CD4-positive, alpha-beta T cell treated with Interleukin-1 beta for 1 hour (primary cell): ENCODE results near the gene PDE4D.
"Not testable (repeated sequence)": the region's sequence is repeated elsewhere in the genome, so short reads cannot be mapped to it uniquely, and the experiment has no call there.

Experiments used
- DNase-seq, 2 donors: peaks; one replicate each; pipeline ENCODE4 v3.0.0-alpha.2; 2020 to 2022

The PDE4D gene

DNA sequence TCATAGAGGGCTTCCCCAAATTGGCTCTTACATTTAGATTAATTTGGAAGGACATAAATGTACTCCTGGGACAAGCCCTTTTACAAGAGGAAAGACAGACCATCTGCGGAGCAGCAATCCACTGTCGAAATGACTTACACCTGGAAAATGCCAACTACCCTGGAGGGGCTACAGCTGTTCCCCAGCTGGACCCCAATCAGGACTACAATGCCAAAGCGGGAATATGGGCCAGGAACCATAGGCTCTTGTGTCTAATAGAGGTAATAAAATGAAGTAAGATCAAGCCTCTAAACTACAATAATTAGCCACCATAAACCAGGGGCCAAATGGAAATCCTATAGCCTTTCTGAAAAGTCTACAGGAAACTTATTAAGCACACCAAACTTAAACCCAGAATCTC is 581.3 kb downstream of the PDE4D start:
- no peak for DNase-seq

DNA sequence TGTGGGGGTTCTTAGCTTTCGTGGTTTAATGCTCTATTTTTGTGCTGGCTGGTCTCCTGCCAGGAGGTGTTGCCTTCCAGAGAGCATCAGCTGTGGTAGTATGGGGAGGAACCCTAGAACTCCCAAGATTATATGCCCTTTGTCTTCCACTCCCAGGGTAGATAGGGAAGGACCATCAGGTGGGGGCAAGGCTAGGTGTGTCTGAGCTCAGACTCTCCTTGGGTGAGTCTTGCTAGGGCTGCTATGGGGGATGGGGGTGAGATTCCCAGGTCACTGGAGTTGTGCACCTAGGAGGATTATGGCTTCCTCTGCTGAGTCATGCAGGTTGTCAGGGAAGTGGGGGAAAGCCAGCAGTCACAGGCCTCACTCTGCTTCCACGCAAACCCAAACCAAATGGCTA is 584.8 kb downstream of the PDE4D start:
- not testable (repeated sequence) for DNase-seq

DNA sequence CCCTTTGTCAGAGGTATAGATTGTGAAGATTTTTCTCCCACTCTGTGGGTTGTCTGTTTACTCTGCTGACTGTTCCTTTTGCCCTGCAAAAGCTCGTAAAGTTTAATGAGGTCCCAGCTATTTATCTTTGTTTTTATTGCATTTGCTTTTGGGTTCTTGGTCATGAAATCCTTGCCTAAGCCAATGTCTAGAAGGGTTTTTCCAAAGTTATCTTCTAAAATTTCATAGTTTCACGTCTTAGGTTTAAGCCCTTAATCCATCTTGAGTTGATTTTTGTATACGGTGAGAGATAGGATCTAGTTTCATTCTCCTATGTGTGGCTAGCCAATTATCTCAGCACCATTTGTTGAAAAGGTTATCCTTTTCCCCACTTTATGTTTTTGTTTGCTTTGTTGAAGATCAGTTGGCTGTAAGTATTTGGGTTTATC is 590.2 kb downstream of the PDE4D start:
- not testable (repeated sequence) for DNase-seq

DNA sequence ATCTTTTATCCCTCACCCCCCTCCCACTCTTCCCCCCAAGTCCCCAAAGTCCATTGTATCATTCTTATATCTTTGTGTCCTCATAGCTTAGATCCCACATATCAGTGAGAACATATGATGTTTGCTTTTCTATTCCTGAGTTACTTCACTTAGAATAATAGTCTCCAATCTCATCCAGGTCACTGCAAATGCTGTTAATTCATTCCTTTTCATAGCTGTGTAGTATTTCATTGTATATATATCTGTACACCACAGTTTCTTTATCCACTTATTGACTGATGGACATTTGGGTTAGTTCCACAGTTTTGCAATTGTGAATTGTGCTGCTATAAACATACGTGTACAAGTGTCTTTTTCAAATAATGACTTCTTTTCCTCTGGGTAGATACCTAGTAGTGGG is 591.0 kb downstream of the PDE4D start:
- DNase-seq, result not testable (repeated sequence)

DNA sequence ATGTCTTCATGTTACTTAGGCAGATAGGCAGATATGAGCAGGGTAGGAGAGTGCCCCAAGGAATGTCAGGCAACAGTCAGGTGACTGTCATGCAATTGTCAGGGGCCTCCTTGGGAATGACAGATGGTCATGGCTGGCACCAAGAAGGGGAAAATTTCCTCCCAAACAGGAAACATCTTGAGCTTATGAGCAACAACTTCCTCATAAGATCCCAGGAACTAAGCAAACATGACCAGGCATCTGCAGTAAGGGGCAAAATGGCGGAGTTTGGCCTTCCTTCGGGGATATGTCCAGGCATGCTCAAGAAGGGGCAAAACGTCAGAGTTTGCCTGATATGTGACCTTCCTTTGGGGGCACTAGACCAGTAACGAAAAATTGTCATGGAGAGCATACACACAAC is 591.8 kb downstream of the PDE4D start:
- DNase-seq, result no peak

DNA sequence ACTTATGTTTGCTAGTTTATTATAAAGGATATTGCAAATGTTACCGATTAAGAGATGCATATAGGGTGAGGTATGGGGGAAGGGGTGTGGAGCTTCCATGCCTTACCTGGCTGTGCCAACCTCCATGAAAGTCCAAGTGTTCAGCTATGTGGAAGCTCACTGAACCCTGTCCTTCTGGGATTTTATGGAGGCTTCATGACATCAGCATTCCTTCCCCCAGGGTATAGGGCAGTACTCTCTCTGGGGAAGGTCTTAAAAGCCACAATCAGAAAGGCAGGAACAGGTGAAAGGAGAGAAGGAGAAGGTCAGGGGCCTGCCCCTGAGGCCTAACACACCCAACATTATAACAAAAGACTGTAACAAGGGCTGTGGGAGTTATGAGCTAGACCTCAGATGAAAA is 592.6 kb downstream of the PDE4D start:
- no peak for DNase-seq

DNA sequence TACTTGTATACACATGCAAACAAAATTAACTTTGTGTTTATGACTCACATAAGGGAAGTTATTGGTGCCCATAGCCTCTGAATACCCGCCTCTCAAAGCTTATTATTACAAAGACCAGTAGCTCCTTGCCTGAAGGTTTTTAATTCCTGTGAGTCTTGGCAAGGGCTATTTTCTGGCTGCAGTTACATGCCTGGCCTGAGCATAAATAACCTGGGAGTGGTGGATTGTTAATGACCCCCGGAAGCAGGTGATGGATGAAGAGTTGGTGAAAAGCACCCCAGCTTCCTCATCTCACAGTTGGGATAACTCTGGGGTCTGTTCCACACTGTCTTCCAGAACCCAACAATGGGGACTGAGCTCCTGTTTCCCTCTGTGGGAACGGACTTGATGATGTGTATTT is 594.5 kb downstream of the PDE4D start:
- DNase-seq, result no peak

DNA sequence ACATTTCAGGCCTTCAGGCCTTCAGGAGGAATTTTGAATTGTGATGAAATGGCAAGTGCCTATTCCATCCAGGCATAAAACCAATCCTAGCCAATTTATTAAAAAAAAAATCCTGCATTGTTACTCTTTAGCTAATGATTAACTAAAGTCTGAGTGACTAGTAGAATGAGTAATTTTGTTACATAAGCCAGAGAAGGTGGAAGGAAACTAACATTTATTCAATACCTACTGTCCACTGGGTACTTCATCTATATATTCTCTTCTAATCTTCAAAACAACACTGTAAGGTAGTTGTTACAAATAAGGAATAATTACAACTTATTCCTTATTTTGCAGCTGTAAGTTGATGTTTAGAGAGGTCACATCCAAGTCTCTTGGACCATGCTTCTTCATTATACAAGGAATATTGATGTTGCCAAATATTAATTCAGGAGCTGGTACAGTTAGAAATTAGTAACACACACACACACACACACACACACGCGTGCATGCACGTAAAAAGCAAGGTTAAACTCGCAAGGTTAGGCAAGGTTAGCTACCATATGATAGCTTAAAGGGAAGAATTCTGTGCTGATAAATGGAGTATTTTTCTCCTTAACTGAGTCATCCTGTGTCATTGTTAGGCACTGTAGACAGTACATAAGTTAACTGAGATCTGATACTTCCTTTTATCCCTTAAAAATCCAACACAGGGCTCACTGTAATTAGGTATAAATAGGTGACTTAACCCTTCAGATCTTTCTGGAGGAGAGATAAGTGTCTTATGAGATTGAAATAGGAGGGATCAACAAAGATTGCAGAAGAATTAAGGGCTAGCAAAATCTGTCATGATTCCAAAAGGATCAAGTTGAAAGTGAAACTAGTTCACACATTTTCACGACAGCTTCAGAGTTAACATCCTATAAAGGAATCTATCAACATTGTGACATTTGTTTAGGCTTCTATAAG is 596.9 kb downstream of the PDE4D start:
- no peak for DNase-seq

DNA sequence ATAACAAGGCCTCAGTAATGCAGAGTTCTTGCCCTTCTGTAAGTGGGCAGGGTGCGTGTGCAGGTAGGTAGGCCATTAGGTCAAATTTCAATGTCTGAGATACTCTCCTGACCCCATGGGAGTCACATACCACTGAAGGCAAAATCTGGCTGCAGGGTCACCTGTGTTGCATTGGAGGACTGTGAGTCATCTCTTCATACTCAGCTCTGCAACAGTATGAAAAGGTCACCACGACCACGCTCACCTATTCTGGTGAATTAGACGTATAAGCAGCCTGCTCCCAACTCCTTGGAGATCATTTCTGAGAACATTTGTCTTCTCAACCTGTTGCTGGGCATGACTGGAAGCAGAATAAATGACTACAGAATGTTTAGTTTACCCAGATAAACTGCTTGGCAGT is 599.8 kb downstream of the PDE4D start:
- no peak for DNase-seq

DNA sequence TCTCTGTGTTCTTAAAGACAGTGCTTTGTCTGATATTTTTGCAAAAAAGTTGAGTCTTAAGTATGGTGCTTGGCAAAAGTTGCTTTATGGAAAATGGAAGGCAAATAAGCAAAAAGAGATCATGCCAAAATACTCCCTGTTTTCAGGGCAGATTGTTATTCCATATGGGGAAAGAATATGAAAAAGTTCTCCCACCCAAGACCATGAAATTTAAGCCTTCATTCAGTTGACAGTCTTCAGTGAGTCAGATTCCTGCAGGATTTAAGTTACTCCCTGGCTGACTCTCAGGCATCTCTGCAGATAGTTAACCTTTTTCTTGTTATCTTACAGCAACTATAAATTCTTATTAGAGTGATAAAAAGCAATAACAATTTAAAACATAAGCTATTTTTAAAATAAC is 601.6 kb downstream of the PDE4D start:
- DNase-seq, result no peak

DNA sequence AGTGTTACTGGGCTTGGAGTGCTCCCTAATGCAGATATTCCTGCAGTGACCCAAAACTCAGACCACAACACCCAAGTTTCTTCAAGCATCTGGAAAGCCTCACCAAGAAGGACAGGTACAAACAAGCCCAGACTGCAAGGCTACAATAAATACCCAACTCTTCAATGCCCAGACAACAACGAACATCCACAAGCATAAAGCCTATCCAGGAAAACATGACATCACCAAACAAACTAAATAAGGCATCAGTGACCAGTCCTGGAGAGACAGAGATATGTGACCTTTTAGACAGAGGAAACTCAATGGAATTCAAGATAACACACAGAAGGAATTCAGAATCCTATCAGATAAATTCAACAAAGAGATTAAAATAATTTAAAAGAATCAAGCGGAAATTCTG is 605.6 kb downstream of the PDE4D start:
- no peak for DNase-seq

DNA sequence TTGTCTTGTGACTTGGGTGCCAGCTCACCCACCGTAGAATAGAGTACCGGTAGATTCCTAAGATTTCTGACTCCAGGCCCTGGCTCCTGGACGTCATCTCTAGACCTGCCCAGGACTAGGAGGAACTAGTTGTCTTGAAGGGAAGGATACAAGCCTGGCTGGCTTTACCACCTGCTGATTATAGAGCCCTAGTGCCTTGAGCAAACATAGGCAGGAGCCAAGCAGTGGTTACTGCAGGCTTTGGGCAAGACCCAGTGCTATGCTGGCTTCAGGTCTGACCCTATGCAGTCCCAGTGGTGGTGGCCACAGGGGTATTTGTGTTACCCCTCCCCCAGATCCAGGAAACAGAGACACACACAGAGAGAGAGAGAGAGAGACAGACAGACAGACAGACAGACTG is 606.2 kb downstream of the PDE4D start:
- no peak for DNase-seq

DNA sequence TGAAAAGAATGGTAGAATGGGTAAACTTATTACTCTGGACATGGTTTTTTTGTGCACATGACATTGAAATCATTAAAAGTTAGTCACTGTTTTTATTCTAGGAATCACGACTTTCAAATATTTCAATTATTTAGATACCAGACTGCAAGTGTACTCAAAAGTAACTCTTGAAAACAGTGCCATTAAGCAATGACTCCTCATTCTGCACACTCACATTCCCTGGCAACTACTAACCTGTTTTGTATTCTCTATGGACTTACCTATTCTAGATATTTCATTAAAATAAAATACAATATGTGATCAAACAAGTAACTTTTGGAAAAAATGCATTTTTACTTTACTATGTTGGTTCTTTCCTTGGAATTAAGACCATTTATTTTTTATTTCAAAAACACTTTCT is 607.0 kb downstream of the PDE4D start:
- no peak for DNase-seq

DNA sequence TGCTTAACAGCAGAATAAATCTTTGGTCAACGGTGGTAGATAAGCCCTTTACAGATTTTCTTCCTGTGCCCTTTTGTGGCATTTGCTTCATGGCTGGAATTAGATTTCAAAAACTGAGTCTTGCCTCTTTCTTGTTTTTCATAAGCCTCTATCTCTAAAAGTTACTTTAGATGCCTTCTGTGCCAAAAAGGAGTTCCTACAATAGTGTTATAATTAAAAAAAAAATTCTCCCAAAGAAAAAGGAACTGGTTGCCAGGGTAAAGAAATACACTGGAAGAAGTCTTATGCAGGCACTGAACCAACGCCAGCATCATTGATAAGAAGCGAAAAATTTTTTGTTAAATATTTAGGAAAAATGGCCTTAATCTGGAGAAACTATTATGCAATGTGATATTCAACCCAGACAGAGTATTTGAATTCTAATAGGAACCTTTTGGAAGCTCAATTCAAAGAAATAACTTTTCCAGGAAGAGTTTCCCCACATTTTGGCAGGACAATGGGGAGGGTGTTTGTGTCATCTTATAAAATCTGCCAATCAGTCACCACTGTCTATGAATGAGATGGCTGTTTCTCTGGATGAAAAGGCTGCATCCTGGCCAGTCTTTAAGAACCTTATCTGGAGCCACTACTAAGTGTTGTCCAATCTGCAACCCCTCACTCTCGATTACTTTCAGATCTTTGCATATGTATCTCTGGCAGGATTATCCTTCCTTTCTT is 608.1 kb downstream of the PDE4D start:
- no peak for DNase-seq

DNA sequence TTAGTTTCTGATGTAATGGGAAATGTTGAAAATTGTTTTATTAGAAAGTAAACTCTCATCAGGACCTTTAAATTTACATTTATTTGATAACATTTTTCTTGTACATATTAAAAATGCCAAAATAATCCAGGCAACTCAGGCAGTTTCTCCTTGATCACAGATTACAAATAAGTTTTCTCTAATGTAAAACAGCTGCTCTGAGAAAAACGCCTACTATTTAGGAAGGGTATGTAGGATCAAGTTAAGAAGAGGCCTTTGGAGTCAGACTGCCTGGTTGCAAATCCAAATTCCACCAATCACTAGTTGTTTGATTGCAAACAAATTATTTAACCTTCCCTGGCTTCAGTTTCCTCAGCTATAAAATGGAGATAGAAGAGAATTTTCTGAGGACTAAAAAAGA is 610.8 kb downstream of the PDE4D start:
- DNase-seq, result no peak

DNA sequence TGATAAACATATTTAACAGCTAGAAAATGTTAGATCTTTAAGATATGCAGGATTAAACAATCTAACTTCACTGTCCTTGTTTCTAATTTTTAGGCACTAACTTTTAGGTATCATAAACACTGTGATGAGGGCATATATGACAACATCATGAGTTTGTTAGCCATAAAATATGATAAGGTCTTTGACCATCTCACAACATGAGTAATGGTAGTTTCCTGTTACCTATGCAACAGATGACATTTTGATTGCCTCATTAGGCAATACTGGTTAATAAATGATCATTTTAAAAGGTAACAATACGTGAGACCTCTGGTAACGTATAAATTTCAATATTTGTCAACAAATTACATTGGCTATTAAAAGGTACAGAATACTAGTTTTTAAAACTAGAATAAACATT is 613.5 kb downstream of the PDE4D start:
- no peak for DNase-seq

DNA sequence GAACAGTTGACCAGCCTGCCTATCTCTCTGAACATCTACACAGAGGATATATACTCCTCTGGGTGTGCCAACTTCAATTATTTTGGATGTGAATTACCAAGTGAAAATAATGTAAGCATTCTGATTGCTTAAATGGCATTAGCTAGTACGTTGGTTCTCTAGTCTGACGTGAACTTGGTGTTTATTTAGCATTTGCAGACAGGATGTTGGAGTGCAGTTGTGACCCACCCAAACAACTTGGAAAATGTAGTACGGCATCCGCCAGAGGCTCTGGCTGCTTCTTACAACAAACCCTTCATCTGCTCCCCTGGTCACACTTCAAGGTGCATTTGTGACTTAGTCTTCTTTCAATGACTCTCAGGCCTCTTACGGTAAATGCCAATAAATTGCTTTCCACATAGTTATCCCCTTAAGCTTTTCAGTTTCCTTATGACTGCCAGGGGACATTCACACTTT is 616.6 kb downstream of the PDE4D start:
- DNase-seq, result no peak

DNA sequence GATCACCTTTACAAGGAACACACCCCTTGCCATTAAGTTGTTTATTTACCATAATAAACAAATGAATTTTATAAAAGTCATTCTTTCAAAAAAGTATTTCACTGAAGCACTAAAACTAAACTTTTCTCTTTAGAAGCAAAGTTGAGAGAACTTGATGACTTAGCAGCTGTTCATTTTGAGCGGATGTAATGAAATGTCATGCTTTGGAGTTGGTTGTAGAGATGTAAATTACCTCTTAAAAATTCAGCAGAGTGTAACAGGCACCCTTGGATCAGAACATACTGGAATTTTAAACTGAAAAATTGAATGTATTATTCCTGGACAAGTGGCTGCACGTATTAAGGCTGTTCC is 617.2 kb downstream of the PDE4D start:
- no peak for DNase-seq

DNA sequence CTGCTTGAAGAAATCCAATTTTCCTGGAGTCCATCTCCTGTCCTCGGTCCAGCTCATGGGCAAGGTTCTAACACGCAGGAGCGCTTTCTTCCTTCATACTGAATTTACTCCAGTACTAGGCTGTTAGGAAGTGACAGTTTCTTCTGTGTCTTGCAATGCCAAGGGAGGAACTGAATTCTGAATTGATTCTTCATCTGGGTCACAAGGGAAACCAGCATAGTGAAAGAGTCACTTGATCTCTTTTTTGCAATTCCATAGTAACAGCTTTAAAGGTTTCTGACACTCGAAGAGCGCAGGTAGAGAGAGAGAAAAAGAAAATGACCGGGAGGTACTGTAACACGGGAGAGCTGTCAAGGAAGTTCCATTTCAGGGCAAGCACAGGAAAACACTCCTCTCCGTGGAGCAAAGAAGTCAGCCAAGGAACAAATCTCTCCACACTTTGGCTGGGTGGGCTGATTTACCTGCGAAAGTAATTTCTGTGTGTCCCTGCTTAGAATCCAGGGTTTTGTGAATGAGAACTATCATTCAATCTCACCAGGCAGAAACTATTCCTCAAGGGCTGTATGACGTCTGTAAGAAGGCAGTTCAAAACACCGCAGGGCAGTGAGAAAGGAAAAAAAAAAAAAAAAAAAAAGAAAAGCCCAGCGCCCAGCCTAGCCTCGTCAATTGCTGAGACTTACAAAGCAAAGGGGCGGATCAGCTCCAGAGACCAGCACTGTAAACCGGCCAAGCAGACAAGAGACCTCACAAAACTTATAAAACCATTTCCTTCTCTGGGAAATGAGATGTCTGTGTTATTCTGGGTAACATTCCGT is 617.8 kb downstream of the PDE4D start:
- DNase-seq, result no peak

DNA sequence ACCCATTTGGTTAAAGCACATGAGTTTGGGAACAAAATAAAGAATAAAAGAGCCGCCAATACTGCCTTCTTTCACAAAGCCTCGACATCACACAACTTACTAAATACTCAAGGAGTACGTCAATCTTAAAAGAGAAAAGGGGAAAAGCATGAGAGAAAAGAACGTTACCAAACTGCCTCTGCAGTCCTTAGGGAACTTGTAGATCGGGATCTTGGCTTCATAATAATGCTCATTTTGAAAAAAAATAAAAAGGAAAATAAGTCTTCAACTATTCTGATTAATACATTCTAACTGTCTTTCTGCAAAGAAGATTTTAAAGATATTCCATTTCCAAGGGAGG is 618.4 kb downstream of the PDE4D start:
- DNase-seq, result no peak

DNA sequence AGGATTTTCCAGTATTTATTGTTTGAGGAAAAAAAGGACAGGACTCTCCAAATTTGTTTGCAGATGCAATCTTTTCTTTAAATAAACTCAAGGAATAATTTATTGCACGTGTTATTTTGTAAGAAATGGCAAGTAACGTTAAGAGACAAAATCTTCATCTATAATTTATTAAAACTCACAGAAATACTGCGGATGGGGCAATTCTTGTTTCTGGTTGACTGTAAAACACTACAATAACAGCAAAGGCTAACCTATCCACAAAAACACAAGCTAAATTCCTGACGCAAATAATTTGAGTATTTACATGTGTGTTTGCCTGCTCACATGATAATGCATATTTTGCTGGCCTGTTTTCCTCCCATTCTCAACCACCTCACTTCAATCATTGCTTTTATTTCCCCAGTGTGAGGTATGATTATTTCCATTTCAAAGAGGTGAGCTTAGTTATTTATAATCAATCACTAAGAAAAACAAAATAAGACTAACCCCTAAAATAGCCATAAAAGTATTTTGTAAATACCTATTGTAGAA is 619.4 kb downstream of the PDE4D start:
- no peak for DNase-seq

DNA sequence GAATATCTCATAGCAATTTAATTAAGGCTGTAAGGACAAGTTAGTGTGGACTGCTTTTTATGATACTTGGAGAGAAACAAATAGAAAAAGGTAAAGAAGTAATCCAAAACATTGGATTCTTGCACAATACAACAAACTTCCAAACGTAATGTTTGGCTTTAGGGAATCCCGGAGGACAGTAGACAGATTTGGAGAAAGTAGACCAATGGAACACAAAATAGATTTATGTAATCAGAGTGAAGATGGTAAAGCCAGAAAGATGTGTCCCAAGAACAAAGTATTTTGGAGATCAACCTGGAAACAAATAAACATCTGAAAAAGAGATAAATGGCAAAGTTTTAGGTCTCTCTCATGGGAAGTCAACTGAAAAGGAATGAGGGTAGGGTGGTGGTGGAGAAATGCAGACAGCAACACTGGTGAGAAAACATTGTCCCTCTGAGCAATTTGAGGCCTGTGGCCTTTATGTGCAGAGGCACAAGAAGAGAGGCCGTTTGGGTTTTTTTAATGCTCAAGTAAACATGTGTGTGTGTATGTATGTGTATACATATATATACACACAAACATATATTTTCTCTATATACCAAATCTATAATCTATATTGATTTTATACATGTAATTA is 620.6 kb downstream of the PDE4D start:
- DNase-seq, result no peak
